ENCODE measurements around the gene IGF2R.

The IGF2R gene

DNA sequence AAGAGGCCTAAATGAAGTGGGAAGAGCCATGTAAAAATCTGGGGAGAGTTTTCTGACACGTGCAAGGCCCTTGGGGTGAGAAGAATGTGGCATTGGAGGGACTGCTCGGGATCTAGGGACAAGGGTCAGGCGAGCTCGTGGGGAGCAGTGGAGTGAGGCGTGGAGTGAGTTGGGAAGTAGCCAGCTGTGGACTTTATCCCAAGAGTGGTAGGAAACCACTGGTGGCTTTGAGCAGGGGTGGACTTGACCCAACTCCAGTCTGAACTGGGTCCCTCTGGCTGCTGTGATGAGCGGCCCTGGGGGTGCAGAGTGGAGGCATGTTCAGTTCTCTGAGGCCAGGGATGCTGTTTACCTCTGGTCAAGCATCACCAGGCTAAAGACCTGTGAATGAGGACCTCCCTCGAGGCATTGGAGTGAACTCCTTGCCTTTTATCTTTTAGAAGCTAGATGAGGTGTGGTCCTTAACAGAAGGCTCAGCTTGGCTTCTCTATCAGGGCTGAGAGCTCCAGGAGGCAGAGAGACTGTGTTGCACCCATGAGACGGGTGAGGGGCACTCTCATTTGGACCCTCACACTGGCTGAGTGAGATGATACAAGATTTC is 173.3 kb downstream of the IGF2R start:
- DNase-seq, result no peak

GRCh38 chr6:160146454-160147145 is 177.7 kb downstream of the IGF2R start:
- no peak for DNase-seq

DNA sequence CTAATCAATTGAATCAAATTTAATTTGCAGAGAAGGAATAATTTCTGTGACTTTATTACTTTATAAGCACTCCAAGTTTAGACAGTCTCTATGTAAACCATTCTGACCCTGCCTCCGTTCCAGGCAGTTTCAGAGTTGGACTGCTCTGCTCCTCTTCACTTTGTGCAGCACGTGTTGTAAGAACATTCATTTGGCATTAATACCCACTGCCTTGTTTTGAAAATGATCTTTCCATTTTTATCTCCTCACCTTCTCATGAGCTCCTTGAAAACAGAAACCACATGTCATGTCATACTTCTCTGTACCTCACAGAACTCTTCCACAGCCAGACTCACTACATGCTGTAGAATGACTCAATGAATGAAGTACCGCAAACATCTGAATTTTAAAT is 178.3 kb downstream of the IGF2R start:
- no peak for DNase-seq

DNA sequence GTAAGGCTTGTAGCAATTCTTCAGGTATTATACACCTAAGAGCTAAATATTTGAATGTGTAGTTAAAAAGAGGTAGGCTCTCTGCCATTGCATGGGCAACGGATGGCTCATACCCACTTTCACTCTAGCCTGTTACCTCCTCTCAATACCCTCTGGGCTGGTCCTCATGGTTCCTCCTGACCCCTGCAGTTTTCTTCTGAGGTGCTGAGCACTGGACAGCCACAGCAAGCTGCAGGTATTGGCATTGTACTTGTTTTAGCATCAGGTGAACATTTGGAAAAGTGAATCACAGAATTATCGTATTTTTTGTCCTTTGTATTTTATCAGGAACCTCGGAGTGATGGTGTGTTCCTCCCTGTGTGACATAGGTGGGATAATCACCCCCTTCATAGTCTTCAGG is 185.6 kb downstream of the IGF2R start:
- DNase-seq, result no peak

DNA sequence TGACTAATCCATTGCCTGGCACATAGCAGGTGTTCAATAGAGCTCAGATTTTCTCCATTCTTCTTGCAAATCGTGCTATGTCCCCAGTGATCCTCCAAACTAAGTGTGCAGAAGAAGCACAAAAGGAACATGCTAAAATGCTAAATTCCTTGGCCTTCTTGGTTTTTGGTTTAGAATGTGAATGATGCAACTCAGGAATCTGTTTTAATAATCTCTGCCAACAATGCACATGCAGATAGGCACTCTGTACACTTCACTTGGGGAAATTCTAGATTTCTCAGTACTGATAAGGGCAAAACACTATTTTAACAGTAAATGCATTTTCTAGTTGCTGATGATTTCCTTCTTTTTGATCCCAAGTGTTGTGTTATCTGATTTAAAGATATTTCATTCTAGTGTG is 188.0 kb downstream of the IGF2R start:
- no peak for DNase-seq

DNA sequence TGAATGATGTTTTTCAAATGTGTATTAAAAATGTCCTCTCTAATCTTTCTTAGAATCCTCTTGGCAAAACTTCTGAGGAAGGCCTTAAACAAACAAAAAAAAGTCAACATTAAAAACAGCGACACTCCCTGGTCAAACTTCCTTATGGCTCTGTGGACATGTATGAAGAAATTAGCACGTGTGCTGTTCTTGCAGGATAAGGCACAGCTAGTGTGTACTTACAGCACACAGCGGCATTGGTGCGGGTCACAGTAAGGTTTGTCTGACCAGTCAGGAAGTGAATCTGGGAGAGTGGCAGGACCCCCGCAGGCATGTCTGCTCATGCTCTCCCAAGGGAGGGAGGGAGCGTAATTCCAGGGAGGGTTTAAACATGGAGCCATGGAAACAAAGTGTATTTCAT is 191.6 kb downstream of the IGF2R start:
- no peak for DNase-seq

Data from NCI-H1417 treated with DMSO at 0.1 percent for 48 hours (cell line).